Neural cell (in vitro differentiated cells): Measurements from ENCODE around the gene WNT3. TPM values are rescaled to one million over a fixed set of nuclear protein-coding genes. Genes with fewer than 3 reads are reported as not detected.

Experiments
- H2AFZ ChIP-seq: fragments of 200-600, 300-800 bp; sonication (generic), shearing (Covaris generic); 2 replicates; pipeline ENCODE4 v1.6.0; 2014; ENCODE audit warnings: low read depth, mild to moderate bottlenecking, antibody characterized with exemption, low read length, moderate library complexity
- H3F3A ChIP-seq: fragments of 200-600 bp; shearing (Covaris generic); 2 replicates; pipeline ENCODE4 v1.6.1; 2016; ENCODE audit warnings: mild to moderate bottlenecking, moderate library complexity, mixed read lengths, antibody characterized with exemption, low read length; ENCODE audit not compliant: insufficient read depth, poor library complexity, severe bottlenecking
- H3K27ac ChIP-seq: fragments of 200-600, 300-800 bp; sonication (generic), shearing (Covaris generic); 2 replicates; pipeline ENCODE4 v1.5.1; 2014; ENCODE audit warnings: mild to moderate bottlenecking, low read length, moderate library complexity
- H3K27me3 ChIP-seq: fragments of 300-800, 200-600 bp; sonication (generic), shearing (Covaris generic); 2 replicates; pipeline ENCODE4 v1.6.0; 2014; ENCODE audit warnings: mild to moderate bottlenecking, low read depth, low read length, moderate library complexity; ENCODE audit not compliant: insufficient read depth
- H3K36me3 ChIP-seq: fragments of 300-800, 200-600 bp; sonication (generic), shearing (Covaris generic); 2 replicates; pipeline ENCODE4 v1.5.1; 2014; ENCODE audit warnings: mild to moderate bottlenecking, antibody characterized with exemption, low read length, moderate library complexity; ENCODE audit not compliant: insufficient read depth
- H3K4me2 ChIP-seq: fragments of 300-800, 200-600 bp; sonication (generic), shearing (Covaris generic); 2 replicates; pipeline ENCODE4 v1.6.0; 2014; ENCODE audit warnings: mild to moderate bottlenecking, low read length
- H3K4me3 ChIP-seq: fragments of 300-800, 200-600 bp; sonication (generic), shearing (Covaris generic); 2 replicates; pipeline ENCODE4 v1.5.1; 2014; ENCODE audit warnings: mild to moderate bottlenecking, low read length, moderate library complexity
- H3K79me2 ChIP-seq: fragments of 200-600 bp; shearing (Covaris generic); replicated peaks from 2 replicates; pipeline ENCODE4 v1.6.0; 2014; ENCODE audit warnings: mild to moderate bottlenecking, low read length, moderate library complexity; ENCODE audit not compliant: insufficient read depth
- H3K9ac ChIP-seq: fragments of 300-800, 200-600 bp; sonication (generic), shearing (Covaris generic); 2 replicates; pipeline ENCODE4 v1.6.1; 2016; ENCODE audit warnings: mild to moderate bottlenecking, low read length, mixed read lengths
- H3K9me2 ChIP-seq: fragments of 200-600 bp; shearing (Covaris generic); 2 replicates; pipeline ENCODE4 v1.6.1; 2016; ENCODE audit warnings: mild to moderate bottlenecking, low read length, mixed read lengths; ENCODE audit not compliant: insufficient read depth
- H3K9me3 ChIP-seq: fragments of 200-600, 300-800 bp; sonication (generic), shearing (Covaris generic); 2 replicates; pipeline ENCODE4 v1.6.1; 2016; ENCODE audit warnings: mild to moderate bottlenecking, mixed run types, low read length, moderate library complexity, mixed read lengths
- H4K20me1 ChIP-seq: fragments of 200-600 bp; shearing (Covaris generic); 2 replicates; pipeline ENCODE4 v1.6.1; 2016; ENCODE audit warnings: mild to moderate bottlenecking, mixed run types; ENCODE audit not compliant: insufficient read depth
- EP300 ChIP-seq: fragments of 450-650 bp; conservative IDR thresholded peaks from 2 replicates; pipeline ENCODE4 v1.6.1; 2014; ENCODE audit warnings: antibody characterized with exemption, mild to moderate bottlenecking, moderate library complexity; ENCODE audit not compliant: poor library complexity, severe bottlenecking
- EZH2 ChIP-seq: fragments of 200-600, 300-800 bp; shearing (Covaris generic), sonication (generic); IDR thresholded peaks from 2 replicates; pipeline ENCODE4 v1.6.1; 2014; ENCODE audit warnings: antibody characterized with exemption, low read length, borderline replicate concordance, mild to moderate bottlenecking; ENCODE audit not compliant: insufficient read depth, poor library complexity, severe bottlenecking
- MXI1 ChIP-seq: fragments of 450-650 bp; conservative IDR thresholded peaks from 2 replicates; pipeline ENCODE4 v1.6.1; 2014; ENCODE audit warnings: antibody characterized with exemption, mild to moderate bottlenecking; ENCODE audit not compliant: poor library complexity, severe bottlenecking
- POLR2AphosphoS5 ChIP-seq: IDR thresholded peaks from 2 replicates; pipeline ENCODE4 v1.6.1; 2012
- RAD21 ChIP-seq: fragments of 450-650 bp; conservative IDR thresholded peaks from 2 replicates; pipeline ENCODE4 v1.6.1; 2014; ENCODE audit warnings: antibody characterized with exemption, mild to moderate bottlenecking, moderate library complexity
- SMC3 ChIP-seq: fragments of 450-650 bp; conservative IDR thresholded peaks from 2 replicates; pipeline ENCODE4 v1.6.1; 2014; ENCODE audit warnings: antibody characterized with exemption, mild to moderate bottlenecking, moderate library complexity; ENCODE audit not compliant: poor library complexity
- TAF1 ChIP-seq: IDR thresholded peaks from 2 replicates; pipeline ENCODE4 v1.6.1; 2012; ENCODE audit warnings: low read depth
- polyA plus RNA-seq: library from polyadenylated mRNA; depleted of rRNA; stranded (reverse); fragments of >200 nt; gene quantifications from 2 replicates; pipeline ENCODE4 v1.2.3, GENCODE V29; 2014
- TF ChIP-seq, protein P1 (sequence below): IDR thresholded peaks from 2 replicates; pipeline ENCODE4 v1.6.1; 2012; ENCODE audit warnings: borderline replicate concordance
- TF ChIP-seq, protein P2 (sequence below): fragments of 450-650 bp; IDR thresholded peaks from 2 replicates; pipeline ENCODE4 v1.5.1; 2014; ENCODE audit warnings: antibody characterized with exemption, mild to moderate bottlenecking, moderate library complexity; ENCODE audit not compliant: poor library complexity, severe bottlenecking

Gene WNT3
- polyA plus RNA-seq, 1 donor from 2014 or later = 7.6 TPM

DNA sequence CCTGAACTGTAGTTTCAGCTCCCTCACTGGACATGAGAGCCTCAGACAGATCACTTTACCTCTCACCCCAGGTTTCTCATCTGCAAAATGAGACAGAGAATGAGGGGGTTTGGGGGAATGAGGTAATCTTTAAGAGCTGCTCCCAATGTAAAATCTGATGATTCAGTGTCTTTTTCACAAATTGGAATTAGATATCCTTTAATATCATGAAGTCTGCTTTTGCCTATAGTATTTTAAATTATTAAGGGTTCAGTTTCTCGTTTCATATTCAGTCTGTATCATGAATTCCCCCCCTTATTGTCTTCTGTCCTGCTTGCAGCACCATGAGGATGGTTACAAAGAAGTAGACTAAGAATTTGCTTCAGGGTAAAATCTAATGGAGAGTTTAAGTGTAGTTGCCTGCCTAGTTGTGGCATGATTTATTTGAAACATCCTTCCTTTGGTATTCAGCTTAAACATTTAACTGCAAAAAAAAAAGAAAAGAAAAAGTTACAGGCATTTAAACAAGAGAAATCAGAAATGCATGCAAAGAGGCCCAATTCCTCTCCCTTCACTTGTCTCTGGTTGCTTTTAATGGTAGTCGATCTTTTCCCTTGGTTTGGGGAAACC, 77.3 kb downstream of the WNT3 start:
- no peaks in the 10 kb centered on the region for H3K36me3 ChIP-seq
- H3K27ac ChIP-seq = no peak overlapping the region
- no peaks in the 10 kb centered on the region for H3F3A ChIP-seq
- no peak overlapping the region for H2AFZ ChIP-seq
- H3K79me2 ChIP-seq = no peaks in the 10 kb centered on the region
- no peak overlapping the region for H3K4me2 ChIP-seq
- H3K9me2 ChIP-seq = no peaks in the 10 kb centered on the region
- H3K27me3 ChIP-seq = no peaks in the 10 kb centered on the region
- TF ChIP-seq EP300 (no peak), SMC3 (no peak), TAF1 (no peak), MXI1 (no peak), RAD21 (no peak), EZH2 (no peak), POLR2AphosphoS5 (no peak)
- TF ChIP-seq, protein P1, sequence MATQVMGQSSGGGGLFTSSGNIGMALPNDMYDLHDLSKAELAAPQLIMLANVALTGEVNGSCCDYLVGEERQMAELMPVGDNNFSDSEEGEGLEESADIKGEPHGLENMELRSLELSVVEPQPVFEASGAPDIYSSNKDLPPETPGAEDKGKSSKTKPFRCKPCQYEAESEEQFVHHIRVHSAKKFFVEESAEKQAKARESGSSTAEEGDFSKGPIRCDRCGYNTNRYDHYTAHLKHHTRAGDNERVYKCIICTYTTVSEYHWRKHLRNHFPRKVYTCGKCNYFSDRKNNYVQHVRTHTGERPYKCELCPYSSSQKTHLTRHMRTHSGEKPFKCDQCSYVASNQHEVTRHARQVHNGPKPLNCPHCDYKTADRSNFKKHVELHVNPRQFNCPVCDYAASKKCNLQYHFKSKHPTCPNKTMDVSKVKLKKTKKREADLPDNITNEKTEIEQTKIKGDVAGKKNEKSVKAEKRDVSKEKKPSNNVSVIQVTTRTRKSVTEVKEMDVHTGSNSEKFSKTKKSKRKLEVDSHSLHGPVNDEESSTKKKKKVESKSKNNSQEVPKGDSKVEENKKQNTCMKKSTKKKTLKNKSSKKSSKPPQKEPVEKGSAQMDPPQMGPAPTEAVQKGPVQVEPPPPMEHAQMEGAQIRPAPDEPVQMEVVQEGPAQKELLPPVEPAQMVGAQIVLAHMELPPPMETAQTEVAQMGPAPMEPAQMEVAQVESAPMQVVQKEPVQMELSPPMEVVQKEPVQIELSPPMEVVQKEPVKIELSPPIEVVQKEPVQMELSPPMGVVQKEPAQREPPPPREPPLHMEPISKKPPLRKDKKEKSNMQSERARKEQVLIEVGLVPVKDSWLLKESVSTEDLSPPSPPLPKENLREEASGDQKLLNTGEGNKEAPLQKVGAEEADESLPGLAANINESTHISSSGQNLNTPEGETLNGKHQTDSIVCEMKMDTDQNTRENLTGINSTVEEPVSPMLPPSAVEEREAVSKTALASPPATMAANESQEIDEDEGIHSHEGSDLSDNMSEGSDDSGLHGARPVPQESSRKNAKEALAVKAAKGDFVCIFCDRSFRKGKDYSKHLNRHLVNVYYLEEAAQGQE = no peak
- TF ChIP-seq, protein P2, sequence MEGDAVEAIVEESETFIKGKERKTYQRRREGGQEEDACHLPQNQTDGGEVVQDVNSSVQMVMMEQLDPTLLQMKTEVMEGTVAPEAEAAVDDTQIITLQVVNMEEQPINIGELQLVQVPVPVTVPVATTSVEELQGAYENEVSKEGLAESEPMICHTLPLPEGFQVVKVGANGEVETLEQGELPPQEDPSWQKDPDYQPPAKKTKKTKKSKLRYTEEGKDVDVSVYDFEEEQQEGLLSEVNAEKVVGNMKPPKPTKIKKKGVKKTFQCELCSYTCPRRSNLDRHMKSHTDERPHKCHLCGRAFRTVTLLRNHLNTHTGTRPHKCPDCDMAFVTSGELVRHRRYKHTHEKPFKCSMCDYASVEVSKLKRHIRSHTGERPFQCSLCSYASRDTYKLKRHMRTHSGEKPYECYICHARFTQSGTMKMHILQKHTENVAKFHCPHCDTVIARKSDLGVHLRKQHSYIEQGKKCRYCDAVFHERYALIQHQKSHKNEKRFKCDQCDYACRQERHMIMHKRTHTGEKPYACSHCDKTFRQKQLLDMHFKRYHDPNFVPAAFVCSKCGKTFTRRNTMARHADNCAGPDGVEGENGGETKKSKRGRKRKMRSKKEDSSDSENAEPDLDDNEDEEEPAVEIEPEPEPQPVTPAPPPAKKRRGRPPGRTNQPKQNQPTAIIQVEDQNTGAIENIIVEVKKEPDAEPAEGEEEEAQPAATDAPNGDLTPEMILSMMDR = no peak
- H3K9ac ChIP-seq = no peak overlapping the region
- H3K9me3 ChIP-seq = no peaks in the 10 kb centered on the region
- H3K4me3 ChIP-seq = no peak overlapping the region
- H4K20me1 ChIP-seq = no peaks in the 10 kb centered on the region

DNA sequence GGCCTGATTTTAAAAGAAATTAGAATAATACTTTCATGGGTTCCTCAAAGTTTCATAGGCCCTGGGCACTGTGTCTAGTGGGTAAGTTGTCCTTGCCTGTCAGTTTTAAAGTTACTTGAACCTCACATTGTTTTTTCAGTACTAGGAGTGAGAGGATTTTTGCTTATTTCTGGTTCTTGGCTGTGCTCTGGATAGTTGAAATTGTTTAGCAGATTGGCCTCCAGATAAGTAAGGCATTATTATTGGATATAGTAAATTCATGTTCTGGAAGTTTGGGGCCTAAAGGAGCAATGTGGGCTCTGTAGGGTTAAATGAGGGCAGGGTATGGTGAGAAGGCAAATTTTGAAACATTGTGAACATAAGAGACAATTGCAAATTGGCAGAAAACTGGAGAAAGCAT, 78.5 kb downstream of the WNT3 start:
- Histone ChIP-seq H3K9ac (no peak overlapping the region), H3K27ac (no peak overlapping the region), H3K4me2 (no peak overlapping the region), H3K4me3 (no peak overlapping the region), H3K36me3 (no peaks in the 10 kb centered on the region), H3K9me3 (no peaks in the 10 kb centered on the region), H2AFZ (no peak overlapping the region), H3K9me2 (no peaks in the 10 kb centered on the region), H3F3A (no peaks in the 10 kb centered on the region), H3K27me3 (no peaks in the 10 kb centered on the region), H3K79me2 (no peaks in the 10 kb centered on the region), H4K20me1 (no peaks in the 10 kb centered on the region)
- TF ChIP-seq EP300 (no peak), RAD21 (no peak), MXI1 (no peak), POLR2AphosphoS5 (no peak), SMC3 (no peak), TAF1 (no peak), EZH2 (no peak)
- TF ChIP-seq, protein P2 = no peak
- TF ChIP-seq, protein P1 = no peak
